Mesenchymal stem cell (in vitro differentiated cells and primary cell): ENCODE results near the gene KCNH5.
"Not testable (repeated sequence)": the region's sequence is repeated elsewhere in the genome, so short reads cannot be mapped to it uniquely, and the experiment has no call there.

Experiments used
- DNase-seq: peaks from one replicate; pipeline ENCODE4 v3.0.0-alpha.2; 2013
- H2AFZ ChIP-seq: one replicate; pipeline ENCODE4 v1.6.1; 2013; ENCODE audit warnings: low read depth, mild to moderate bottlenecking, control low read depth, inconsistent platforms, low read length, moderate library complexity
- H2AK5ac ChIP-seq: 2 replicates; pipeline ENCODE4 v1.6.1; 2013; ENCODE audit warnings: low read length, moderate library complexity, mild to moderate bottlenecking, inconsistent platforms; ENCODE audit not compliant: severe bottlenecking
- H2BK120ac ChIP-seq: one replicate; pipeline ENCODE4 v1.6.1; 2013; ENCODE audit warnings: low read depth, mild to moderate bottlenecking, inconsistent platforms, low read length, moderate library complexity
- H2BK12ac ChIP-seq, 2 experiments: one replicate each; pipeline ENCODE4 v1.6.1; 2013; ENCODE audit warnings: inconsistent platforms in 2 of 2, low read length in 2 of 2, mild to moderate bottlenecking in 2 of 2, moderate library complexity in 2 of 2, control low read depth in 1 of 2
- H2BK15ac ChIP-seq: one replicate; pipeline ENCODE4 v1.6.1; 2013; ENCODE audit warnings: mild to moderate bottlenecking, low read depth, inconsistent platforms; ENCODE audit not compliant: poor library complexity, severe bottlenecking
- H2BK5ac ChIP-seq: 2 replicates; pipeline ENCODE4 v1.6.1; 2013; ENCODE audit warnings: low read depth, mild to moderate bottlenecking, low read length, control low read depth, inconsistent platforms; ENCODE audit not compliant: poor library complexity, severe bottlenecking
- H3K14ac ChIP-seq, 2 experiments: one replicate each; pipeline ENCODE4 v1.6.1; 2013; ENCODE audit warnings: inconsistent platforms in 2 of 2, low read length in 2 of 2, control low read depth in 1 of 2, mild to moderate bottlenecking in 1 of 2, moderate library complexity in 1 of 2
- H3K18ac ChIP-seq, 2 experiments: one replicate each; pipeline ENCODE4 v1.6.1; 2013; ENCODE audit warnings: inconsistent platforms in 2 of 2, low read length in 2 of 2, control low read depth in 1 of 2, low read depth in 1 of 2, mild to moderate bottlenecking in 1 of 2
- H3K23ac ChIP-seq, 2 experiments: one replicate each; pipeline ENCODE4 v1.6.1; 2013; ENCODE audit warnings: inconsistent platforms in 2 of 2, low read length in 2 of 2, mild to moderate bottlenecking in 2 of 2, moderate library complexity in 2 of 2, control low read depth in 1 of 2
- H3K27ac ChIP-seq: 2 replicates; pipeline ENCODE4 v1.5.1; 2013; ENCODE audit warnings: mild to moderate bottlenecking, moderate library complexity, low read length, control low read depth, inconsistent platforms; ENCODE audit not compliant: poor library complexity, severe bottlenecking
- H3K27me3 ChIP-seq, 2 experiments: 2 replicates each; pipeline versions ENCODE4 v1.6.1 to v1.7.0; 2013; ENCODE audit warnings: low read length in 2 of 2, mild to moderate bottlenecking in 2 of 2, moderate library complexity in 2 of 2, control low read depth in 1 of 2, inconsistent platforms in 1 of 2; ENCODE audit not compliant: control insufficient read depth in 1 of 2, insufficient read depth in 1 of 2
- H3K36me3 ChIP-seq, 2 experiments: 2 replicates each; pipeline versions ENCODE4 v1.6.1 to v1.7.0; 2013; ENCODE audit warnings: low read length in 2 of 2, control low read depth in 1 of 2, inconsistent platforms in 1 of 2, low read depth in 1 of 2, mild to moderate bottlenecking in 1 of 2; ENCODE audit not compliant: insufficient read depth in 2 of 2, control insufficient read depth in 1 of 2
- H3K4ac ChIP-seq, 2 experiments: one replicate each; pipeline ENCODE4 v1.6.1; 2013; ENCODE audit warnings: inconsistent platforms in 2 of 2, low read length in 2 of 2, mild to moderate bottlenecking in 2 of 2, moderate library complexity in 2 of 2, control low read depth in 1 of 2, low read depth in 1 of 2
- H3K4me1 ChIP-seq: 2 replicates; pipeline ENCODE4 v1.6.1; 2013; ENCODE audit warnings: low read depth, low read length, control low read depth; ENCODE audit not compliant: control insufficient read depth, insufficient read depth
- H3K4me2 ChIP-seq: 2 replicates; pipeline ENCODE4 v1.6.1; 2013; ENCODE audit warnings: low read length, mild to moderate bottlenecking, inconsistent platforms; ENCODE audit not compliant: poor library complexity, severe bottlenecking
- H3K4me3 ChIP-seq, 2 experiments: 2 replicates each; pipeline versions ENCODE4 v1.5.1 to v1.7.0; 2013; ENCODE audit warnings: low read length in 2 of 2, mild to moderate bottlenecking in 2 of 2, control low read depth in 1 of 2, low read depth in 1 of 2; ENCODE audit not compliant: insufficient read depth in 1 of 2
- H3K79me1 ChIP-seq: replicated peaks from 2 replicates; pipeline ENCODE4 v1.6.1; 2013; ENCODE audit warnings: mild to moderate bottlenecking, control low read depth, low read length, inconsistent platforms; ENCODE audit not compliant: poor library complexity, severe bottlenecking
- H3K9ac ChIP-seq: 2 replicates; pipeline ENCODE4 v1.7.0; 2013; ENCODE audit warnings: mild to moderate bottlenecking, low read length, moderate library complexity
- H3K9me3 ChIP-seq: 2 replicates; pipeline ENCODE4 v1.7.0; 2013; ENCODE audit warnings: mild to moderate bottlenecking, low read length; ENCODE audit not compliant: control insufficient read depth
- H4K8ac ChIP-seq: one replicate; pipeline ENCODE4 v1.6.1; 2013; ENCODE audit warnings: inconsistent platforms, mild to moderate bottlenecking, low read length, moderate library complexity
- H4K91ac ChIP-seq: one replicate; pipeline ENCODE4 v1.6.1; 2013; ENCODE audit warnings: mild to moderate bottlenecking, low read length, inconsistent platforms
- WGBS: methylation state at CpG from one replicate; pipeline ENCODE4 v1.1.7; 2013; ENCODE audit warnings: mixed read lengths; 5-methylcytosine and 5-hydroxymethylcytosine counted together

Gene KCNH5

DNA sequence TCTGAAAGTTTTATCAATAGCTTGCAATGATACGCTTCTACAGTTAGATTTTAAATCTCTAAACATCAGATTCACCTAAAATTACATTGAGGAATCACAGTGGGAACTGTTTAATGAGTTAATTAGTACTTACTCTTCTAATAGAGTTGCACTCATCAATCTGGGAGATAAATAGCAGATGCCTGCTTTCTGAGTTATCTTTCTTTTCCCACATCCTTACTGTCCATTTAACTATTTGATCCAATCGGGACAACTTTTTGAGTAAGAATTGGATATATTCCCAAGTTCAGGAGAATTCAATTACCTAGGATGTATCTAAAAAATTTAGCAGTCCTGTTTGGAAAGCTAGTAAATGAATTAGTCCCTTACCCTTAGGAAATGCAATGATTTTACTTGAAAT is 162.3 kb downstream of the KCNH5 start:
- Histone ChIP-seq H3K23ac (no peak overlapping the region), H3K4ac (no peak overlapping the region), H2BK15ac (no peak overlapping the region), H3K4me2 (no peak overlapping the region), H2BK12ac (no peak overlapping the region), H3K4me3 (no peak overlapping the region), H3K27me3 (no peaks in the 10 kb centered on the region), H2AFZ (no peak overlapping the region), H2BK120ac (no peak overlapping the region), H3K9me3 (no peaks in the 10 kb centered on the region), H4K8ac (no peak overlapping the region), H4K91ac (no peak overlapping the region), H2BK5ac (no peak overlapping the region), H2AK5ac (no peak overlapping the region), H3K4me1 (no peaks in the 10 kb centered on the region), H3K18ac (no peak overlapping the region), H3K79me1 (no peaks in the 10 kb centered on the region), H3K9ac (no peak overlapping the region), H3K36me3 (no peaks in the 10 kb centered on the region), H3K14ac (no peak overlapping the region), H3K27ac (no peak overlapping the region)
- 80% methylated on average over 1 of the region's 2 CpGs for WGBS
- DNase-seq, result no peak

GRCh38 chr14:62866376-62866775 is 178.9 kb downstream of the KCNH5 start:
- no peak overlapping the region for H3K4me2 ChIP-seq
- no peak overlapping the region for H2BK5ac ChIP-seq
- WGBS, result 100% methylated on average over 1 of the region's 1 CpG

DNA sequence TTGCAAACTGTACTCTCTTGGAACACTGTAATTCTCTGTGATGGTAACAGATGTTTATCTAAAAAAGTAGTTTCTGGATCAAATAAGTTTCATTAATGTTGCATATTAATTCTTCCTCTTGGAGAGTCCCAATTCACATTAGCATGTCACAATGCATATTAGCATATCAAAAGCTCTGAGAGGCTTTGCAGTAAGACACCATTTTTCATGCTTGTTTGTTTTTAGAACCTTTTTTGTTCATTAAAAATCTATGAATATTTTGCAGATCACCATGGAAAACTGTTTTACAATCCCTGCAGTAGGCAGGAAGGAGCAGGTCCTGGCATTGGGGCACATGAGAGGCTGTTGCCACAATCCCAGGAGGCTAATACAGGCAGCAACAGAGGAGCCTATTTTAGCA is 180.7 kb downstream of the KCNH5 start:
- Histone ChIP-seq H4K91ac (no peak overlapping the region), H3K9ac (no peak overlapping the region), H3K4ac (no peak overlapping the region), H3K79me1 (no peaks in the 10 kb centered on the region), H3K4me1 (no peaks in the 10 kb centered on the region), H2BK15ac (no peak overlapping the region), H2BK120ac (no peak overlapping the region), H4K8ac (no peak overlapping the region), H3K4me2 (no peak overlapping the region), H3K9me3 (no peaks in the 10 kb centered on the region), H2AK5ac (no peak overlapping the region), H3K4me3 (no peak overlapping the region), H3K27me3 (no peaks in the 10 kb centered on the region), H3K23ac (no peak overlapping the region), H3K27ac (no peak overlapping the region), H2BK5ac (no peak overlapping the region), H2BK12ac (no peak overlapping the region), H3K36me3 (no peaks in the 10 kb centered on the region), H2AFZ (no peak overlapping the region), H3K18ac (no peak overlapping the region), H3K14ac (no peak overlapping the region)
- DNase-seq, result no peak

More at GRCh38 chr14:62866376-62866775, 178.9 kb downstream of the KCNH5 start:
- Histone ChIP-seq H2BK15ac (no peak overlapping the region), H3K79me1 (no peaks in the 10 kb centered on the region), H2BK120ac (no peak overlapping the region), H3K27me3 (no peaks in the 10 kb centered on the region), H2BK12ac (no peak overlapping the region), H3K4ac (no peak overlapping the region), H3K4me1 (no peaks in the 10 kb centered on the region), H3K36me3 (no peaks in the 10 kb centered on the region), H3K4me3 (no peak overlapping the region), H3K18ac (no peak overlapping the region), H3K9ac (no peak overlapping the region), H4K8ac (no peak overlapping the region), H2AK5ac (no peak overlapping the region), H2AFZ (no peak overlapping the region), H4K91ac (no peak overlapping the region), H3K14ac (no peak overlapping the region), H3K23ac (no peak overlapping the region), H3K27ac (no peak overlapping the region), H3K9me3 (no peaks in the 10 kb centered on the region)
- no peak for DNase-seq

GRCh38 chr14:62858011-62858410 is 187.2 kb downstream of the KCNH5 start:
- not testable (repeated sequence) for H3K4ac ChIP-seq, H3K4me2 ChIP-seq, H2AFZ ChIP-seq, H2BK12ac ChIP-seq, DNase-seq, H2AK5ac ChIP-seq, H3K23ac ChIP-seq, H4K91ac ChIP-seq, H3K9ac ChIP-seq, H3K79me1 ChIP-seq, H3K9me3 ChIP-seq, H3K4me1 ChIP-seq, H4K8ac ChIP-seq, H3K4me3 ChIP-seq, H2BK5ac ChIP-seq, H2BK15ac ChIP-seq, H2BK120ac ChIP-seq, H3K18ac ChIP-seq, H3K27ac ChIP-seq, H3K14ac ChIP-seq, H3K27me3 ChIP-seq, H3K36me3 ChIP-seq
- 52% methylated on average over 2 of the region's 2 CpGs for WGBS
